Uterus (tissue), 2 donors: Measurements from ENCODE around the gene PCED1B.

Experiments
- POLR2A ChIP-seq, 2 donors: fragments of 450-650 bp; IDR thresholded peaks; one replicate each; pipeline ENCODE4 v1.6.1; 2016; ENCODE audit warnings: antibody characterized with exemption in 2 of 2, mild to moderate bottlenecking in 1 of 2, moderate library complexity in 1 of 2
- TF ChIP-seq, protein P1 (sequence below), 4 experiments: fragments of 200-600 bp in 2 of 4; fragments of 450-650 bp in 2 of 4; sonication (generic) in 2 of 4; IDR thresholded peaks; one replicate each; pipeline ENCODE4 v1.5.1; 2016 to 2019; ENCODE audit warnings: antibody characterized with exemption in 4 of 4, mild to moderate bottlenecking in 2 of 4, moderate library complexity in 1 of 4

DNA sequence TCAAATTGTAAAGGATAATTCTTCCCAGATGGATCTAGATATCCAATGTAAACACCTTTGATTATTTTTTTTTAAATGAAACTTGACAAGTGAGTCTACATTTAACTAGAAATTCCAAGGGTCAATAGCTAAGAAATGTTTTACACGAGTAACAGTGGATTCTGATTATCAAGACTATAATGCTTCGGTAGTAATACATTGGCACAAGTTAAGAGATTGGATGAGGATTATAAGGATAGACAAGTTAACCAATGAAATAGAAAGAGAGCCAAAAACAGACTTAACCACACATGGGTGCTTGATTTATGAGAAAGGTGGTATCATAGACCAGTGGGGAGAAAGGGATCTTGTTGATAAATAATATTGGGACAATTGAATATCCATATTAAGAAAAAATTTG is 40.3 kb upstream of the PCED1B start:
- TF ChIP-seq, protein P1, sequence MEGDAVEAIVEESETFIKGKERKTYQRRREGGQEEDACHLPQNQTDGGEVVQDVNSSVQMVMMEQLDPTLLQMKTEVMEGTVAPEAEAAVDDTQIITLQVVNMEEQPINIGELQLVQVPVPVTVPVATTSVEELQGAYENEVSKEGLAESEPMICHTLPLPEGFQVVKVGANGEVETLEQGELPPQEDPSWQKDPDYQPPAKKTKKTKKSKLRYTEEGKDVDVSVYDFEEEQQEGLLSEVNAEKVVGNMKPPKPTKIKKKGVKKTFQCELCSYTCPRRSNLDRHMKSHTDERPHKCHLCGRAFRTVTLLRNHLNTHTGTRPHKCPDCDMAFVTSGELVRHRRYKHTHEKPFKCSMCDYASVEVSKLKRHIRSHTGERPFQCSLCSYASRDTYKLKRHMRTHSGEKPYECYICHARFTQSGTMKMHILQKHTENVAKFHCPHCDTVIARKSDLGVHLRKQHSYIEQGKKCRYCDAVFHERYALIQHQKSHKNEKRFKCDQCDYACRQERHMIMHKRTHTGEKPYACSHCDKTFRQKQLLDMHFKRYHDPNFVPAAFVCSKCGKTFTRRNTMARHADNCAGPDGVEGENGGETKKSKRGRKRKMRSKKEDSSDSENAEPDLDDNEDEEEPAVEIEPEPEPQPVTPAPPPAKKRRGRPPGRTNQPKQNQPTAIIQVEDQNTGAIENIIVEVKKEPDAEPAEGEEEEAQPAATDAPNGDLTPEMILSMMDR (IDR thresholded peaks at IDR 0.05): no peak
- TF ChIP-seq POLR2A (IDR thresholded peaks at IDR 0.05): no peak
